ENCODE results near the gene ZNF223. TPM values are rescaled to one million over a fixed set of nuclear protein-coding genes. Genes with fewer than 3 reads are reported as not detected.
A peak's percentile ranks its signal among the peaks of the same experiment; 100 is the strongest.

ZNF223 gene
- total and polyA plus RNA-seq, 2 experiments from 2014 or later, result 5.1 to 7.6 TPM

- Histone ChIP-seq H3K27me3 (no peaks in the 10 kb centered on the region), H3K9me3 (ENCODE audit: low read depth) (no peaks in the 10 kb centered on the region), H3K27ac (peak overlapping the region; percentile 65), H3K36me3 (peaks cover 16% of the 10 kb centered on the region), H3K4me3 (peak overlapping the region; percentile 83), H3K4me1 (ENCODE audit: low read depth) (peaks cover 3% of the 10 kb centered on the region)
- DNase-seq (ENCODE audit: low read depth in 1 of 2, low spot score in 1 of 2), result no peak
- TF ChIP-seq CTCF (IDR thresholded peaks at IDR 0.05; ENCODE audit: low read depth, low read length), result no peak
These were observed 62.1 kb downstream of the ZNF223 start for GRCh38 chr19:44113784-44114390.

Other genes with a start within 250 kb of the ZNF223 start
- 0.11 TPM in 1 of 2 replicates, not detected in the other for gene LYPD5, start 249.6 kb upstream of the ZNF223 start, total RNA-seq
- gene LYPD5, start 249.6 kb upstream of the ZNF223 start, polyA plus RNA-seq, result 0.56 TPM in 1 of 2 replicates, not detected in the other
- gene ZNF283, start 224.7 kb upstream of the ZNF223 start, total RNA-seq, result 26.8 and 33.7 TPM in 2 replicates
- 9.8 and 22.4 TPM in 2 replicates for gene ZNF283, start 224.7 kb upstream of the ZNF223 start, polyA plus RNA-seq
- gene ZNF404, start 168.1 kb upstream of the ZNF223 start, total RNA-seq, result 2.5 and 4.4 TPM in 2 replicates
- gene ZNF404, start 168.1 kb upstream of the ZNF223 start, polyA plus RNA-seq, result 9.8 and 11.4 TPM in 2 replicates
- 13.4 and 14.3 TPM in 2 replicates for gene ZNF45, start 116.8 kb upstream of the ZNF223 start, total RNA-seq
- gene ZNF45, start 116.8 kb upstream of the ZNF223 start, polyA plus RNA-seq, result 7.9 and 10.1 TPM in 2 replicates
- gene ZNF221, start 100.8 kb upstream of the ZNF223 start, total RNA-seq, result 3.8 and 9.3 TPM in 2 replicates
- 0.54 and 3.7 TPM in 2 replicates for gene ZNF221, start 100.8 kb upstream of the ZNF223 start, polyA plus RNA-seq
- 9.3 and 13.9 TPM in 2 replicates for gene ZNF155, start 67.8 kb upstream of the ZNF223 start, total RNA-seq
- 9.0 and 16.7 TPM in 2 replicates for gene ZNF155, start 67.8 kb upstream of the ZNF223 start, polyA plus RNA-seq
- gene ZNF230, start 49.1 kb upstream of the ZNF223 start, total RNA-seq, result 4.3 and 6.0 TPM in 2 replicates
- gene ZNF230, start 49.1 kb upstream of the ZNF223 start, polyA plus RNA-seq, result 3.1 and 4.7 TPM in 2 replicates
- gene ZNF222, start 26.7 kb upstream of the ZNF223 start, total RNA-seq, result 5.1 and 11.6 TPM in 2 replicates
- 3.2 and 5.1 TPM in 2 replicates for gene ZNF222, start 26.7 kb upstream of the ZNF223 start, polyA plus RNA-seq
- 1.8 and 3.5 TPM in 2 replicates for gene ZNF284, start 20.1 kb downstream of the ZNF223 start, total RNA-seq
- 1.2 and 1.7 TPM in 2 replicates for gene ZNF284, start 20.1 kb downstream of the ZNF223 start, polyA plus RNA-seq
- 12.0 and 29.3 TPM in 2 replicates for gene ZNF224, start 42.3 kb downstream of the ZNF223 start, total RNA-seq
- gene ZNF224, start 42.3 kb downstream of the ZNF223 start, polyA plus RNA-seq, result 18.6 and 24.7 TPM in 2 replicates
- 5.8 and 7.7 TPM in 2 replicates for gene ZNF225, start 61.4 kb downstream of the ZNF223 start, total RNA-seq
- gene ZNF225, start 61.4 kb downstream of the ZNF223 start, polyA plus RNA-seq, result 3.6 and 4.8 TPM in 2 replicates
- gene ZNF234, start 89.5 kb downstream of the ZNF223 start, total RNA-seq, result 6.0 and 16.4 TPM in 2 replicates
- 8.1 and 9.2 TPM in 2 replicates for gene ZNF234, start 89.5 kb downstream of the ZNF223 start, polyA plus RNA-seq
- 17.3 and 35.3 TPM in 2 replicates for gene ZNF226, start 113.1 kb downstream of the ZNF223 start, total RNA-seq
- gene ZNF226, start 113.1 kb downstream of the ZNF223 start, polyA plus RNA-seq, result 21.1 and 56.8 TPM in 2 replicates
- gene ZNF227, start 160.5 kb downstream of the ZNF223 start, total RNA-seq, result 11.8 and 18.9 TPM in 2 replicates
- 9.4 and 20.9 TPM in 2 replicates for gene ZNF227, start 160.5 kb downstream of the ZNF223 start, polyA plus RNA-seq
- gene ZNF233, start 207.8 kb downstream of the ZNF223 start, total RNA-seq, result 0.67 and 2.8 TPM in 2 replicates
- 5.0 and 6.0 TPM in 2 replicates for gene ZNF233, start 207.8 kb downstream of the ZNF223 start, polyA plus RNA-seq